IPS DF 4.7 (cell line): ENCODE results near the gene MASP1.
"Not testable (repeated sequence)": the region's sequence is repeated elsewhere in the genome, so short reads cannot be mapped to it uniquely, and the experiment has no call there.

Experiments
- DNase-seq: peaks from one replicate; pipeline ENCODE4 v3.0.0-alpha.2; 2013; ENCODE audit warnings: low spot score; ENCODE audit errors: extremely low read depth

The MASP1 gene

DNA sequence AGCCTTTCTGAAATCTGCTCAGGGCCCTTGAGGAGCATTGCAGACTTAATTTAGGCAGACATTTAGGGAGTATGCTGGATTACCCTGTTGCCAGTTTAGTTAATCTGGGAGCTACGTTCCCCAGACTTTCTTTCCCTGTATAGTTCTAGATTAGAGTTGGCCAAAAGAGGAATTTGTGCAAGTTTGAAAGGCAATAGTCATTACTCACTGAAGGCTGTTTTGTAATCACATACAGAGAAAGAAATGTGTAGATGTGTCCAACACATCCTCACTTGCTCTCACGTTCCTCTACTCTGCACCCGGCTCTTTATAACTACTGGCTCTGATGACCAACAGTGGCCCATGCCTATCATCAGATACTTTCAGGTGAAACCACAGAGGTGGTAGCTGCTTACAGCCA, 24.2 kb downstream of the MASP1 start:
- no peak for DNase-seq

- no peak for DNase-seq
Measured at GRCh38 chr3:187266691-187267090, 24.8 kb downstream of the MASP1 start.

DNA sequence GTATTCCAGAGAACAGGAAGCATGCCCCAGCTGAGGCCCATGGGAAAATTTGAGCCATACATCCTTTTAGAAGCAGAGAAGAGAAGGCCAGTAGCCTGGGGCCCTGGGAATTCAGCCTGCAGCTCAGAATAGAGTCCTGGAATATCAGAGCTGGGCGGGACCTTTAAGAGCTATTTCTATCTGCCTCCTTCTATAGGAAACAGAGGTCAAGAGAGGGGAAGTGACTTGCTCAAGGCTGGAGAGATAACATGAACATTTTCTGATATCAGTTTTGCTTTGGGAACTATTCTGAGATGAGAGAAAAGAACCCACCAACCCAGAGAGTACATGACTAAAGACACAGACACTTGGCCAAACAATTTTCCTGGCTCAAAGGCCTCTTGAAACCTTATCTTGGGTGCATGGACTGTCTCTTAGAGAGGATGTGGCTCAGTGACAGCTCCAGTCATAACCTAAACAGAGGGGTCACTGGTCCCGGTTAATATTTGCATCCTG, 26.0 kb downstream of the MASP1 start:
- no peak for DNase-seq

DNA sequence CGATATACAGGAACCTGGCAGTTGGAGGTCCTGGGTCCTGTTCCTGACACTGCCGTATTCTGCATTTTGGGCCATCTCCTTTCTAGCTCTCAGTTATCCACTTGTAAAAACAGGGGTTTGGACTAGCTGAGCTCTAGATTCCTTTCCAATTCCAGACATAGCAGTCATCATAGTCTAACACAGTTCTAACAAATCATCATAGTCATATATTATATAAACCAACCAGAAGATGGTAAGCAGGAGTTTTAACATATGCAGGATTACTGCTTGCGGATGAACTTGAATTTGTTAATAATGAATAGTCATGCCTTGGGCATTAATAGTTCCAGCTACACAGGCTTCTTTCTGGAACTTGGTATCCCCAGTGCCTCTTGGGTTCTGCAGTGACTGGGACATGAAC, 26.6 kb downstream of the MASP1 start:
- DNase-seq: no peak

- DNase-seq: no peak
Measured at GRCh38 chr3:187264021-187264420, 27.5 kb downstream of the MASP1 start.

DNA sequence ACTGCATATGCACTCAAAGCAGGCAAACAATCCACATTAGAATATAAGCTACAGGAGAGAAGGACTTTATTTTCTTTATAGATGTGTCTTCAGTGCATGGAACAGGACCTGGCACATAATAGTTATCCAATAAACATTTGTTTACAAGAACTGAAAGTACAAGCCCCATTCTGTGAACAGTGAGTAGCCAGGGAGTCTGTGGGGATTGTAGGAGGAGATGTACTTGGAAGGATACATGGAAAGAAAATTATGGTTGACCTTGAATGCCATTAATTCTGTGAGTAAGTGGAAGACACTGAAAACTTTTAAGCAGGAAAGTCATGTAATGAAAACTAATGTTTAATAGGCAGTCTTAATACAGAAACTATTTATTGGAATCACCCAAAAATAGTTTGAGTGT, 28.3 kb downstream of the MASP1 start:
- no peak for DNase-seq

DNA sequence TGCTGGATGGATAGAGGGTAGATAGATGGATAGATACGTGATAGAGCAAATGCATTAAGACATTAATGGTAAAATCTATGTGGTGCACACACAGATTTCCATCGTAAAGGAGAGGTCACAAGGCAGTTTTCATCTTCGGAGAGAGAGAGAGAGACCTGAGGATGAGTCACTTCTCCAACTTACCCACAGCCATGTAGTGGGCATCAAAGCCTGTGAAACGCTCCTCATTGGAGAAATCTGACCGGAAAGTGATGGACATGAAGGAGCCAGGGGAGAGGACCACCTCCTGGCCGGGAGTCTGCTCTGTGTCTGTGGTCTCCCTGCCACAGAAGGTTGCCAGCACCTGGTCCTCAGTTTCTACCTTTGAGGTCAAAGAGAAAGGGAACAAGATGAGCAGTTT, 29.2 kb downstream of the MASP1 start:
- DNase-seq: no peak

DNA sequence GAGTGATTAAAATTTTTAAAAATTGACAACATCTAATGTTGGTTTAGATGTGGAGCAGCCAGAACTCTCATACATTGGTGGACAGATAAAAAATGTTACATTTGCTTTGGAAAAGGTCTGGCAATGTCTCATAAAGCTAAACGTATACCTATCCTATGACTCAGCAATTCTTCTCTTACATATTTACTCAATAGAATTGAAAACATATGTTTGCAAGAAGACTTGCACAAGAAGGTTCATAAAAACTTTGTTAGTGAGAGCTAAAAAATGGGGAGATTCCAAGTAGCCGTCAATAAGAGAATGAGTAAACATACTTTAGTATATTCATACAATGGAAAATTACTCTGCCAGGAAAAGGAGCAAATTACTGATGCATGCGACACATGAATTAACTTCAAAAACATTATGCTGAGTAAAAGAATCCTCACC, 30.0 kb downstream of the MASP1 start:
- no peak for DNase-seq

GRCh38 chr3:187259171-187259570, 32.4 kb downstream of the MASP1 start:
- no peak for DNase-seq

GRCh38 chr3:187257992-187258692, 33.4 kb downstream of the MASP1 start:
- DNase-seq: no peak

GRCh38 chr3:187257471-187257870, 34.1 kb downstream of the MASP1 start:
- DNase-seq: no peak

- DNase-seq: no peak
Measured at GRCh38 chr3:187256051-187256616, 35.4 kb downstream of the MASP1 start.

- DNase-seq: no peak
Measured at GRCh38 chr3:187255314-187255713, 36.2 kb downstream of the MASP1 start.

- DNase-seq: no peak
Measured at GRCh38 chr3:187252311-187252710, 39.2 kb downstream of the MASP1 start.

GRCh38 chr3:187251599-187251998, 39.9 kb downstream of the MASP1 start:
- no peak for DNase-seq

DNA sequence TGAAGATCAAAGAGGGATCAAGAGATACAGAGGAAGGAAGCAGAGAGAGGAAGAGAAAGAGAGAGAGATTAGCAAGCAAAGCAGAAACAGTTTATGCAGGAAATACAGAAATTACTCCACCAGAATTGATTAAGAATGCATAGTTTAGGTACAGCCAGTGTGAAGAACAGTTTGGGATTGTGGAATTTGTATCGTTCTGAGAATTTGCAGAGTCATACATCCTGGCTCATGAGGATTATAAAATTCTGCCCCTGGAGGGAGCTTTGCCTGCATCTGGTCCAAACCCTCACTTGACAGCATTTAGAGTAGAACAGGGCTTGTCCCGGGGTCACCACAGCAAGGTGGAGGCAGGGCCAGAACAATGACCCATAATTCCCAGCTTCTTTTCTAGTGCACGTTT, 44.1 kb downstream of the MASP1 start:
- no peak for DNase-seq

DNA sequence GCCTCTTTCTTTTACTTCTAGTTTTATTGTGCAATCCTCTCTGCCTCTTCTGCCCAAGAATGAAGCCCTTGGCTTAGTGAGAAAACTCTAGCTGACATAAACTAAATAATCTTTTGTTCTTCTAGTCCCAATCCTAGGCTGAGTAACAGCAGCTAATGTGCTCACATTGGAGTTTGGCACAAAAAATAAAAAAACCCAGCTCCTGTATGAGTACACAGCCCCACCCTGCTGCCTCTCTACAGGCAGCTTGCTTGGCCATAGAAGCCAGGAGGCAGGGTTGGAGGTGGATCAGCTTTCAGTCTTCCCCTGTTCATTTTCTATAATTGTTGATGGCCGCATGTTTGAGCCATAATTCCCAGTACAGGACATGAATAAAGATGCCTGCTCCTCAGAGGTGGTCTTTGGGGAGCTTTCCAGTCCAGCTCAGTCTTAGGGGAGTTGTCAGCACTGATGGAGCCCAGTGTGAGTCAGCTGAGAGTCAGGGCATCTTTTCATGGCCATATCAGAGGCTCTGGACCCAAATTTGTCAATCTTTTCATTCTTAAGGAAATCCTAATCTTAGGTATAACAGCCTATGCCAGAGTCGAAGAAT, 47.5 kb downstream of the MASP1 start:
- no peak for DNase-seq

- DNase-seq: no peak
Measured at GRCh38 chr3:187242900-187243299, 48.6 kb downstream of the MASP1 start.

DNA sequence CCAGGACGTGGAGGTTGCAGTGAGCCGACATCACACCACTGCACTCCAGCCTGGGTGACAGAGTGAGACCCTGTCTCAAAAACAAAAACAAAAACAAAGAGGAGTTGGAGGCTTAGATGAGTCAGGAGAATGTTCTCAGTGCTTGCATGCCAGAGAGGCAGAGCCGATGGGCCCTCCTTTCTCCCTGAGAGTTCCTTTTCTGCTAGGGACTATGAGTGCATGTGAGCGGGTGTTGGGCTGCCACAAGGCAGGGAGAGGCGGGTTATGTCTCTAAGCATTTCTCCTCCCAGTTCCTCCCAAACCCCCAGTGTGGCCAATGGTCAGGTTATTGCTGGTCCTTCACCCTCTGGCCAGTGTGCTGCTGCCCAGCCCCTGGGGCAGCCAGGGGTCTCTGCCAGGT, 49.1 kb downstream of the MASP1 start:
- DNase-seq: no peak

GRCh38 chr3:187238835-187239234, 52.7 kb downstream of the MASP1 start:
- DNase-seq: not testable (repeated sequence)

DNA sequence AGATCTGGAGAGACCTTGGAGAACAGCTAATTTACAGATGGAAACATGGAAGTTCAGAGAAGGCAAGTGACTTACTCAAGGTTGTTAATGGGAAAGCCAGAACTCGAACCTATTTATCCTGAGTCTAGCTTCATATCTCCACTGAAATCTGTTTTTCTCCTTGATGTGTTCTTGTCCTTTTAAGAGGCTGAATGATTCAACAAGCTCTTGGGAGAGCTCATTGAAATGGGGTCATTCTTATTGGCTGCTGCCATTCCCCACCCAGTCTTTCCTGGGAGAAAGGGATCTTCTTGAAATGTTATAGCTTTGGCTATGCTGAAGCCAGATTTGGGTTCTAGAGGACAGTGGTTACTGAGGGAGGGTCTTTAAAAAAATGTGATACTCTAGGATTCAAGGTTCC, 53.3 kb downstream of the MASP1 start:
- no peak for DNase-seq

DNA sequence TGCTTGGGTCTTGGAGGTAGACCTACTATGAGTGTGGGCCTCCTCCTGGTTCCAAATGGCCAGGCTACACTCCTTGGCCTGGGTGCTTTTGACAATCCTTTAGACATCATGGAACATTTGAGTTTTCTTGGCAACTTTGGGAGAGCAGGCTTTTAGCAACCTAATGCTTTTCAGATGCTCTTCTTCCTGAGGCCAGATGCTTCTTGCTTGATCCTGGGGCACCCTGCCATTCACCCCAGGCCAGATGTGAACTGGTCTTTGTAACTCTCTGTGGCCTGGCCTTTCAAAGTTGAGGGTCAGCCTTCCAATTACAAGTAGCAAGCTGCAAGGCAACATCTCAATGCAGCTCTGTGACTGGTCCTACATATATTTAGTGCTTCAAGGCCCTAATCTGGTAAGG, 53.8 kb downstream of the MASP1 start:
- no peak for DNase-seq

- DNase-seq: no peak
Measured at GRCh38 chr3:187236962-187237361, 54.6 kb downstream of the MASP1 start.
